Measurements from ENCODE around the gene FXYD4. TPM values are rescaled to one million over a fixed set of nuclear protein-coding genes. Genes with fewer than 3 reads are reported as not detected.

Gene FXYD4
- total RNA-seq, 1 donor from 2014 or later: not detected

GRCh38 chr10:43344051-43344450 is 27.4 kb upstream of the FXYD4 start:
- no peak for DNase-seq (ENCODE audit: low read depth in 2 of 2)

- no peak for DNase-seq (ENCODE audit: low read depth in 2 of 2)
These were observed 23.4 kb upstream of the FXYD4 start for GRCh38 chr10:43347997-43348396.

GRCh38 chr10:43348511-43349312 is 22.7 kb upstream of the FXYD4 start:
- peak; percentile 74 to 81 for DNase-seq (ENCODE audit: low read depth in 2 of 2)

- DNase-seq (ENCODE audit: low read depth in 2 of 2): no peak
These were observed 21.3 kb upstream of the FXYD4 start for GRCh38 chr10:43350156-43350555.

DNA sequence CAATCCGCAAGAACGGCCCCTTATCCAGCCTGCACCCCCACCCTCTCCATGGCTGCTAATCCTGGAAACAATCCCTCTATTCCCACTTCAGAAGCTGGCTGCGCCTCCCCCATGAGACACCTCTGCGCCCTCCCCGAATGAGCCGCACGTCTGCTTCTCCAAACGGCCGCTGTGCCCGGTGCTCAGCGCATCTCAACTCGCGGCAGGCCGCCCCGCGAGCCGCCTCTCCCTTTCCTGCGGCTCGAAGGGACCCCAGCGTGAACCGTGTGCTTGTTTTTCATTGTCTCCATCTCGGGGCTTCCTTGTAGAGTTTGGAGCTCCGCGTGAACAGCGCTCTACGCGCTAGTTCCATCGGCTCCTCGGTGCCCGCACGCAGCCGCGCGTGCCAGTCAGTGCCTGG is 20.8 kb upstream of the FXYD4 start:
- DNase-seq (ENCODE audit: low read depth in 2 of 2): no peak

DNA sequence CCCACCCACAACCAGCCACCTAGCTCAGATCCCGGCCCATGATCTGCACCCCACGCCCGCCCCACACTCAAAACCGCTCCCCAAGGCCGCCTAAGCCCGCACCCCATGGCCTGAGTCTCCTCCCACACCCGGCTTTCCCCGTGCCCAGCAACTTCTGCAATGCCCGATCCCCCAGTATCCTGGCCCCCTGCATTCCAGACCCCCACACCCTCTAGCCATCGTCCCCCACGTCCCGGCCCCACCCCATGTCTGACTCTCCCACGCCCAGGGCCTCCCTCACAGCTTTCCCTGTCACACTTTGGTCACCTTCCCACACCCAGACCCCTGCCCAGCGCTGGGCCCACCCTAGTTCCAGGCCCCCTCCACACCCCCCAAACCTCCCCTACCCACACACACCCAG is 20.1 kb upstream of the FXYD4 start:
- no peak for DNase-seq (ENCODE audit: low read depth in 2 of 2)

- DNase-seq (ENCODE audit: low read depth in 2 of 2): no peak
These were observed 18.5 kb upstream of the FXYD4 start for GRCh38 chr10:43352951-43353350.

GRCh38 chr10:43353495-43354329 is 17.7 kb upstream of the FXYD4 start:
- DNase-seq (ENCODE audit: low read depth in 2 of 2): no peak

- no peak for DNase-seq (ENCODE audit: low read depth in 2 of 2)
These were observed 17.2 kb upstream of the FXYD4 start for GRCh38 chr10:43354330-43354635.

GRCh38 chr10:43354879-43355380 is 16.5 kb upstream of the FXYD4 start:
- DNase-seq (ENCODE audit: low read depth in 2 of 2): no peak

- no peak for DNase-seq (ENCODE audit: low read depth in 2 of 2)
These were observed 15.6 kb upstream of the FXYD4 start for GRCh38 chr10:43355749-43356371.

GRCh38 chr10:43360086-43360485 is 11.3 kb upstream of the FXYD4 start:
- DNase-seq (ENCODE audit: low read depth in 2 of 2): no peak

DNA sequence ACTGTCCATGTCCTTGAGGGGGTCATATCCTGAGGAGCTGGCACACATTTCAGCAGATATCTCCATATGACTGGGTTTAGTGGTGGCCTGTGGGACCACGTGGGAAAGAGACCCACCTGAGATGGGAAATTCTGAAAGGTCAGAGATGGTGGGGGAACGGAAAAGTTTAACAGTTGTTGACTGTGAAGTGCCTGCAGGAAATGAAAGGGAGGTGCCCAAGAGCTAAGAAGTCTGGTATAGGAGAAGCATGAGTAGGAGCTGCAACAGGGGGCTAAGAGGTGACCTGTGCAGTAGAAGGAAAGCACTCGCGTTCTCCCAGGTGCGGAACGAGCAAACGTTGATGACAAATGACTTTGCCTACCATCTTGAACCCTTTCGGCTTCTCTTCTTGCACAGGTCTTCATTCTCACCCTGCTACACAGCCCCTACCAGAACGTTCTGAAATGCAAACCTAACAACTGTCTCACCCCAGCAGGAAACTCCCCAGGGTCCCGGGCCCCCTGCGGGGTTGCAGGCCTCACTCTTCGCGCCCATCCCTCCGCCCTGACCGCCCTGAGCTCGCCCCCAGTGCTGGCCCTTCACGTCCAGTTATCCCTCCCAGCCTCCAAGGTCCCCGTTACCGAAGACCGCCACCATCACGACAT is 9.8 kb upstream of the FXYD4 start:
- DNase-seq (ENCODE audit: low read depth in 2 of 2): no peak

- peak; percentile 61 to 73 for DNase-seq (ENCODE audit: low read depth in 2 of 2)
These were observed 9.1 kb upstream of the FXYD4 start for GRCh38 chr10:43362191-43362839.

DNA sequence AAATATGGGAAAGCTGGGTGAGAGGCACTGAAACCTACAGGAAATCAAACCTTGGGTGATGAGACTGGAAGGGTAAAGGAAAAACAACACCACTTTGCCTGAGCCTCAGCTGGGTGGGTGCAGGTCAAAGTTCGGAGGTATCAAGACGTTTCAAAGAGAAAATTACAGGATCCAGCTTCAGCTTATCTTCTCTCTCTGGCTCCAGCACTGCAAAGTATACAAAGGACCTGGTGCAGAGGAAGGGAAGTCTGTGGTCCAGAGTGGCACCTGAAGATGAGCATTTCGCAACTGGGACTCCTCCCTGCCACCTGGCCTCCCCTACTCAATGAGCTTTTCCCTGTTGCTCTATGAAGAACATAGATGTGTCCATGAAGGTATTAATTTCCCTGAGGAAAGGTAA is 6.4 kb upstream of the FXYD4 start:
- no peak for DNase-seq (ENCODE audit: low read depth in 2 of 2)

- DNase-seq (ENCODE audit: low read depth in 2 of 2): no peak
These were observed 1.5 kb upstream of the FXYD4 start for GRCh38 chr10:43369921-43370320.

- no peak for DNase-seq (ENCODE audit: low read depth in 2 of 2)
These were observed 693 bp upstream of the FXYD4 start for GRCh38 chr10:43370671-43371215.

DNA sequence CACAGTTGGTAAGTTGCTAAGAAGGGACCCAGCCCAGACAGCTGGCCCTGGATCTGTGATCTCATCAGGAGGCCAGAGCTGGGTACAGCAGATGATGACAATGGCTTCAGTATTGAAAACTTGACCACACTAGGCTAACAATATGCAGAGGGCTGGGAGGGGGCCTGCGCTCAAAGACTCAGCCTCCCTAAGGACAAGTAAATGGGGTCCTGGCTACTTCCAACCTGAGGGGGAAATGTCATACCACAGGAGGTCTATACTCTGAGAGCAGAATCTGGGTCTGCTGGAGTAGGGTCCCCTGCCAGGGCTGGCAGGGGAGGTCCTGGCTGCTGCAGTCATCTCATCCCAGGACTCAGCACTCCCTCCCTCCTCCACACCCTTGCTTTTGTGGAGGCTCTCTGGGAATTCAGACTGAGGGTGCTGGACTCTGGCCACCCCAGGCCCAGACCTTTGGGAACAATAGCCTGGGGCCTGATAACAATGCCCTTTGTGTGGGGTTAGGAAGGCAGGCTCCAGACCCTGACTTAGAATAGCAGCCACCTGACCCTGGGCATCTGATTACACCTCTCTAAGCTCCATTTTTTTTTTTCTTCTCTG is 1.4 kb downstream of the FXYD4 start:
- DNase-seq (ENCODE audit: low read depth in 2 of 2): no peak

GRCh38 chr10:43373461-43373860 is 2.0 kb downstream of the FXYD4 start:
- DNase-seq (ENCODE audit: low read depth in 2 of 2): no peak

- no peak for DNase-seq (ENCODE audit: low read depth in 2 of 2)
These were observed 2.8 kb downstream of the FXYD4 start for GRCh38 chr10:43374194-43374593.

Measured in lung microvascular endothelial cell (primary cell).